HG03175 (cell line): Measurements from ENCODE around the gene HNRNPAB.
"Not testable (repeated sequence)": the region's sequence is repeated elsewhere in the genome, so short reads cannot be mapped to it uniquely, and the experiment has no call there.

Experiments
- ATAC-seq: cut with Tn5 transposase; IDR thresholded peaks from one replicate; pipeline ENCODE4 v1.9.1; 2021; ENCODE audit warnings: mild to moderate bottlenecking, moderate library complexity; ENCODE audit not compliant: unreplicated experiment

The HNRNPAB gene

GRCh38 chr5:178241231-178241663, 36.9 kb downstream of the HNRNPAB start:
- no peak for ATAC-seq

DNA sequence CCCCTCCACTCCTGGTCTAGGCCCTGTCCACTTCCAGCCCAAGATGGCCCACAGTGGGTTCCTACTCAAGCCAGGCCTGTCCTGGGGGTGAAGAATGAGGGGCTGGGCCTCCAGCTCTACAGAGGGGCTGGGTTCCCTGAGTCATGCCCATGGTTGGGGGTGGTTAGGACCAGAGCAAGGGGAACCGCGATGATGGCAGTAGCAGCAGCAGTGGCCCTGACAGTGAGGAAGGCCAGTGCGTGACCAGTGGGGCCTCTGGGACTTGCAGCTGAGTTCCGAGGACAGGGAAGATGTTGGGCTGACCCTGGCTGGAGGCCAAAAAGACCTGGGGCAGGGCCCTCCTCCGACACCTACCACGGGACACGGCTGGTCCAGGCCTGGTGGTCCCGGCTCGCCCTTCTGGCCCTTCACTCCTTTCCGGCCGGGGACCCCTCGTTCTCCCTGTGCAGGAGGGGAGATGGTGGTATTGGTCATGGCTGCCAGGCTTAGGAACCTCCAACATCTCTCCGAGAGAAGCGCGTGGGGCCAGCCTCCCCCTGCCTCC, 37.4 kb downstream of the HNRNPAB start:
- no peak for ATAC-seq

DNA sequence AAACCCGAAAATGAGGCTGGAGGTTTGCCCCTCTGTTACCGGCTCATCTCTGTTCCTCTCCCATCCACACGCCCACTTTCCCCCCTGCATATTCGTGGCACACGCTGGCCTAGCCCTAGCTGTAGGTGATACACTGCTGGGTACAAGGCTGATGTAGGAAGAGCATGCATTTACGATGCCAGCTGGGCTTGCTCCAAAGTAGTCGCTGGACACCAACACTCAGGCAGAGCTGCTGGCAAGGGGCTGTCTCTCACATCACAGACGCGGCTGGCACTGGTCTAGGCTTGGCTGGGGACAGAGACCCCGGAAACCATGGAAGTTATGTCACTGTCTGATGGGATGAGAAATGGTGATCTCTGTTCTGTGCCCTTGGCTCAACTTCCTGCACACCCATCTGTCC, 38.1 kb downstream of the HNRNPAB start:
- no peak for ATAC-seq

- ATAC-seq, result no peak
Measured at GRCh38 chr5:178244576-178244975, 40.2 kb downstream of the HNRNPAB start.

DNA sequence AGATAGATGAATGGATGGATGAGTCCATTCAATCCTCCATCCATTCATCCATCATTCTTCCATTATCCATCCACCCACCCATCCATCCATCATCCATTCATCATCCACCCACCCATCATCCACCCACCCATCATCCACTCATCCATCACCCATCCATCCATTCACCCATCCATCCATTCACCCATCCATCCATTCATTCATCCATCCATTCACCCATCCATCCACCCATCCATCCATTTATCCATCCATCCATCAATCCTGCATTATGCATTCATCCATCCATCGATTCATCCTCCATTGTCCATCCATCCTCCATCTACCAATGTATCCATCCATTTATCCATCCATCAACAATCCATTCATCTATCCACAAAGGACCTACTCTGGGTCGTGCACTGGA, 41.1 kb downstream of the HNRNPAB start:
- ATAC-seq, result no peak

GRCh38 chr5:178246624-178247279, 42.4 kb downstream of the HNRNPAB start:
- no peak for ATAC-seq

DNA sequence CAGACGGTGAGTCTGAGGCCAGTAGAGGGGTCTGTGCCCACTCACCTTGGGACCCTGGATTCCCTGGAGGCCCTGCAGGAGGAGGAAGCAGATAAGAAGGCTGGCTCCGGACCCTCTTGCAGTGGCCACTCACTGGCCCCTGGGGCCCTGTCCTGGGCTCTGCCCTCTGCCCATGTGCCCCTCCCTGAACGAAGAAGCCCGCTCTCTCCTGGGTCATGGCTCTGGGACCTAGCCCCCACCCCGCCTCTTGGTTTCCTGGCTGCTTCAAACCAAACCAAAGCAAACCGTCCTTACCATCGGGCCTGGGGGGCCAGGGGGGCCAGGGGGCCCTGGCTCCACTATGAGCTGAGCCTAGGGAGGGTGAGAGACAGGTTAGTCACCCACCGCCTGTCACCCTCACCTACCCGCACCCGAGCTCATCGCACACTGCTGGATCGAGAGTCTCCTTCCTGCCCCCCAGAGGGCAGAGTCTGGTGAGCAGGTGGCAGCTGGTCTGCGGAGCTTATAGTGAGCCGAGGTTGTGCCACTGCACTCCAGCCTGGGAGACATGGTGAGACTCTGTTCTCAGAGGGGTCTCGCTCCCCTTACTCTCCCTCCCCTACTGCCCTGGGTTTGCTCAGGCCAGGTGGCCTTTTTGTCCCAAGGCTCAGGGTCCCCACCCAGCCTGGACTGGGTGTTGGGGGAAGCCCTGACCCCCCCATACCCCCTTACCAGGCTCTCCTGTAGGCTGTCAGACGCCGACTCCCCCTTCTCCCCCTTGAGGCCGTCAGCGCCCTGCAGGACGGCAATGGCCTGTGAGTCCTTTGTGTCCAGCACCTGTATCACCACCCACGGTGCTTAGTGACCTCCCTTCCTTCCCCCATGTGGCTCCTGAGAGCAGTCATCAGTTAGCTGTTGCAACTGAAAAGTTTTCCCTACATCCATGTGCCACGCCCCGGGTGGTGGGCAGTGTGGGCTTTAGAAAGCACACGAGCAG, 43.4 kb downstream of the HNRNPAB start:
- ATAC-seq, result no peak

- ATAC-seq, result no peak
Measured at GRCh38 chr5:178248750-178249149, 44.4 kb downstream of the HNRNPAB start.

- ATAC-seq, result no peak
Measured at GRCh38 chr5:178249191-178249989, 45.1 kb downstream of the HNRNPAB start.

DNA sequence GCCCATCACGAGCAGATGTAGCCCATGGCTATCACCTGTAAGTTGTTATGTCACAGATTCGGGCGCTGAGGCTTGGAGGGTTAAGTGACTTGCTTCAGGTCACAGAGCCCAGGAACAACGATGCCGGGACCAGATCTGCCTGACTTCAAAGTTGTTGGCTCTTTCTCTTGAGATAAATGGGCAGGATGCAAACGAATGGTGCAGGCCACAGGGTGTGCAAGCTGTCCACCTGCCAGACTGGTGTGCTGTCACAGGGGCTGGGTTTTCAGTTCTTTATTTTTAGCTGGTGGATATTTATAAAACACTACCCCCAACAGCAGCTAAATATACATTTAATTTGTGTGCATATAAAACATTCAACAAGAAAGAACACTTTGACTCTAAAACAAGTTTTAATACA, 45.9 kb downstream of the HNRNPAB start:
- ATAC-seq, result no peak

- ATAC-seq, result no peak
Measured at GRCh38 chr5:178252258-178252657, 47.9 kb downstream of the HNRNPAB start.

GRCh38 chr5:178253632-178254031, 49.3 kb downstream of the HNRNPAB start:
- not testable (repeated sequence) for ATAC-seq

DNA sequence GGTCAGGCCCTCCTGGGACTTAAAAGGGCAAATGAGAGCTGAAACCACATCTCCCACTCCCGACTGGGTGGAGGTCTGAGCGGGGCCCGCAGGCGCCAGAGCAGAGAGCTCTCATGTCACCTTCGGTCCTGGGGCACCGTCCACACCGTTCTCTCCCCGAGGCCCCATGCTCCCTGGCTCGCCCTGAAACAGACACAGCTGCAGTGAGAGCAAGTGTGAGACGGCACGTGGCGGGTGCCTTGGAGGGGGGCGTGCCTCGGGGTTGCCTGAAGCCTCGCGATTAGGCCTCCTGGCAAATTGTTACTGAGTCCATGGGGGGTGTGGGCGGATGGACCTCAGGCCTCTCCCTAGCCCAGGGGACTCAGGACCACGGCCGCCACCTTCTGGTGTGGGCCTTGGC, 52.4 kb downstream of the HNRNPAB start:
- no peak for ATAC-seq

- ATAC-seq, result no peak
Measured at GRCh38 chr5:178257650-178258049, 53.3 kb downstream of the HNRNPAB start.

GRCh38 chr5:178259623-178260536, 55.5 kb downstream of the HNRNPAB start:
- ATAC-seq, result no peak
